HepG2 (cell line): ENCODE results near the gene DRC7. TPM values are rescaled to one million over a fixed set of nuclear protein-coding genes. Genes with fewer than 3 reads are reported as not detected.

Source experiments
- CHD4 ChIP-seq: fragments of 200-600 bp; sonication (generic); IDR thresholded peaks from 2 replicates; pipeline ENCODE4 v1.7.0; 2017; ENCODE audit warnings: mild to moderate bottlenecking, low read length, borderline replicate concordance
- DPF2 ChIP-seq: sonication (generic); formaldehyde crosslinking; IDR thresholded peaks from 2 replicates; pipeline ENCODE4 v1.4.0; 2020; ENCODE audit warnings: mild to moderate bottlenecking, low read depth, missing genetic modification reagents, borderline replicate concordance
- GABPA ChIP-seq, 2 experiments: IDR thresholded peaks; 2 replicates each; pipeline ENCODE4 v1.6.1; 2011 to 2016; ENCODE audit warnings: low read depth in 2 of 2, low read length in 1 of 2, missing biosample characterization in 1 of 2, missing genetic modification characterization in 1 of 2
- MED1 ChIP-seq: sonication (generic); formaldehyde crosslinking; IDR thresholded peaks from 2 replicates; pipeline ENCODE4 v1.4.0; 2020; ENCODE audit warnings: missing genetic modification reagents
- MED8 ChIP-seq: sonication (generic); formaldehyde crosslinking; IDR thresholded peaks from 2 replicates; pipeline ENCODE4 v1.8.1; 2023; ENCODE audit warnings: mild to moderate bottlenecking, missing genetic modification reagents; ENCODE audit not compliant: insufficient replicate concordance
- MIER2 ChIP-seq: IDR thresholded peaks from 2 replicates; pipeline ENCODE4 v1.6.1; 2016; ENCODE audit warnings: missing biosample characterization, missing genetic modification reagents
- MXD4 ChIP-seq: IDR thresholded peaks from 2 replicates; pipeline ENCODE4 v1.6.1; 2016; ENCODE audit warnings: mild to moderate bottlenecking, missing biosample characterization, missing genetic modification reagents
- PAX8 ChIP-seq: sonication (generic); formaldehyde crosslinking; IDR thresholded peaks from 2 replicates; pipeline ENCODE4 v1.8.0; 2022; ENCODE audit warnings: mild to moderate bottlenecking, missing genetic modification reagents, borderline replicate concordance
- PHF8 ChIP-seq: sonication (generic); formaldehyde crosslinking; IDR thresholded peaks from 2 replicates; pipeline ENCODE4 v1.5.0; 2020; ENCODE audit warnings: missing genetic modification reagents
- TSC22D2 ChIP-seq: sonication (generic); formaldehyde crosslinking; IDR thresholded peaks from 2 replicates; pipeline ENCODE4 v1.5.1; 2020; ENCODE audit warnings: missing genetic modification reagents, mild to moderate bottlenecking, borderline replicate concordance
- U2AF1 ChIP-seq: fragments of 200-400 bp; formaldehyde crosslinking; optimal IDR thresholded peaks from 2 replicates; pipeline ENCODE3; 2017; ENCODE audit warnings: mild to moderate bottlenecking, low read depth, low read length
- YEATS2 ChIP-seq: sonication (generic); formaldehyde crosslinking; IDR thresholded peaks from 2 replicates; pipeline ENCODE4 v1.4.0; 2020; ENCODE audit warnings: missing genetic modification reagents, borderline replicate concordance
- ZNF121 ChIP-seq: sonication (generic); formaldehyde crosslinking; IDR thresholded peaks from 2 replicates; pipeline ENCODE4 v1.5.0; 2020; ENCODE audit warnings: mild to moderate bottlenecking, missing genetic modification reagents
- ZNF18 ChIP-seq: sonication (generic); formaldehyde crosslinking; IDR thresholded peaks from 2 replicates; pipeline ENCODE4 v1.8.0; 2022; ENCODE audit warnings: mild to moderate bottlenecking, missing genetic modification reagents; ENCODE audit not compliant: insufficient replicate concordance
- ZNF230 ChIP-seq: sonication (generic); formaldehyde crosslinking; IDR thresholded peaks from 2 replicates; pipeline ENCODE4 v1.4.0; 2020; ENCODE audit warnings: mild to moderate bottlenecking, missing genetic modification reagents
- ZNF235 ChIP-seq: sonication (generic); formaldehyde crosslinking; IDR thresholded peaks from 2 replicates; pipeline ENCODE4 v1.8.1; 2023; ENCODE audit warnings: mild to moderate bottlenecking, missing genetic modification reagents, borderline replicate concordance
- ZNF280D ChIP-seq: sonication (generic); formaldehyde crosslinking; IDR thresholded peaks from 2 replicates; pipeline ENCODE4 v1.5.1; 2020; ENCODE audit warnings: mild to moderate bottlenecking, missing genetic modification reagents
- ZNF616 ChIP-seq: sonication (generic); formaldehyde crosslinking; IDR thresholded peaks from 2 replicates; pipeline ENCODE4 v1.5.0; 2020; ENCODE audit warnings: low read depth, mild to moderate bottlenecking, missing genetic modification reagents
- polyA plus RNA-seq, 8 experiments: library from polyadenylated mRNA; depleted of rRNA in 3 of 8; stranded (reverse) in 7 of 8; unstranded in 1 of 8; fragments of >200 nt; fragmentation: Illumina TruSeq in 4 of 8; extraction: Trizol in 4 of 8; gene quantifications; 2 replicates each; pipeline versions ENCODE4 v1.2.1 to v1.2.3, GENCODE V29; 2011 to 2016; ENCODE audit warnings: low read depth in 4 of 8, missing spikeins in 1 of 8, mixed read lengths in 1 of 8; ENCODE audit not compliant: insufficient read depth in 1 of 8
- total RNA-seq, 5 experiments: library from RNA; depleted of rRNA; stranded (reverse); fragments of >200 nt; fragmentation: Illumina TruSeq; extraction: Trizol; gene quantifications; 2 replicates each; pipeline ENCODE4 v1.2.3, GENCODE V29; 2016; ENCODE audit warnings: low read depth in 1 of 5
- TF ChIP-seq, protein P1 (sequence below): sonication (generic); formaldehyde crosslinking; IDR thresholded peaks from 2 replicates; pipeline ENCODE4 v1.4.0; 2020; ENCODE audit warnings: missing genetic modification reagents, borderline replicate concordance

The DRC7 gene
- total and polyA plus RNA-seq, 2 of the 13 experiments (the other 11 are each of a cell fraction or from before 2014, with no cell fraction given), result 2.7 to 3.4 TPM

- TF ChIP-seq PAX8 (CRISPR knock-in tag) (no peak), PHF8 (CRISPR knock-in tag) (0 out of 2 replicates have a peak, but pooled peaks have one; percentile 5), GABPA (IDR thresholded peaks at IDR 0.05; ENCODE audit: low read depth, low read length) (no peak), GABPA (CRISPR knock-in tag; IDR thresholded peaks at IDR 0.05; ENCODE audit: low read depth) (0 out of 2 replicates have a peak, but pooled peaks have one; percentile 12), CHD4 (no peak), ZNF280D (no peak), ZNF235 (0 out of 2 replicates have a peak, but pooled peaks have one; percentile 45), DPF2 (no peak), U2AF1 (no peak), ZNF18 (CRISPR knock-in tag) (no peak), MED1 (no peak), MED8 (no peak), ZNF616 (CRISPR knock-in tag) (0 out of 2 replicates have a peak, but pooled peaks have one; percentile 13), MXD4 (CRISPR knock-in tag) (no peak), MIER2 (CRISPR knock-in tag) (no peak), YEATS2 (CRISPR knock-in tag) (no peak), TSC22D2 (CRISPR knock-in tag) (no peak), ZNF230 (CRISPR knock-in tag) (no peak), ZNF121 (CRISPR knock-in tag) (no peak)
- TF ChIP-seq, protein P1, sequence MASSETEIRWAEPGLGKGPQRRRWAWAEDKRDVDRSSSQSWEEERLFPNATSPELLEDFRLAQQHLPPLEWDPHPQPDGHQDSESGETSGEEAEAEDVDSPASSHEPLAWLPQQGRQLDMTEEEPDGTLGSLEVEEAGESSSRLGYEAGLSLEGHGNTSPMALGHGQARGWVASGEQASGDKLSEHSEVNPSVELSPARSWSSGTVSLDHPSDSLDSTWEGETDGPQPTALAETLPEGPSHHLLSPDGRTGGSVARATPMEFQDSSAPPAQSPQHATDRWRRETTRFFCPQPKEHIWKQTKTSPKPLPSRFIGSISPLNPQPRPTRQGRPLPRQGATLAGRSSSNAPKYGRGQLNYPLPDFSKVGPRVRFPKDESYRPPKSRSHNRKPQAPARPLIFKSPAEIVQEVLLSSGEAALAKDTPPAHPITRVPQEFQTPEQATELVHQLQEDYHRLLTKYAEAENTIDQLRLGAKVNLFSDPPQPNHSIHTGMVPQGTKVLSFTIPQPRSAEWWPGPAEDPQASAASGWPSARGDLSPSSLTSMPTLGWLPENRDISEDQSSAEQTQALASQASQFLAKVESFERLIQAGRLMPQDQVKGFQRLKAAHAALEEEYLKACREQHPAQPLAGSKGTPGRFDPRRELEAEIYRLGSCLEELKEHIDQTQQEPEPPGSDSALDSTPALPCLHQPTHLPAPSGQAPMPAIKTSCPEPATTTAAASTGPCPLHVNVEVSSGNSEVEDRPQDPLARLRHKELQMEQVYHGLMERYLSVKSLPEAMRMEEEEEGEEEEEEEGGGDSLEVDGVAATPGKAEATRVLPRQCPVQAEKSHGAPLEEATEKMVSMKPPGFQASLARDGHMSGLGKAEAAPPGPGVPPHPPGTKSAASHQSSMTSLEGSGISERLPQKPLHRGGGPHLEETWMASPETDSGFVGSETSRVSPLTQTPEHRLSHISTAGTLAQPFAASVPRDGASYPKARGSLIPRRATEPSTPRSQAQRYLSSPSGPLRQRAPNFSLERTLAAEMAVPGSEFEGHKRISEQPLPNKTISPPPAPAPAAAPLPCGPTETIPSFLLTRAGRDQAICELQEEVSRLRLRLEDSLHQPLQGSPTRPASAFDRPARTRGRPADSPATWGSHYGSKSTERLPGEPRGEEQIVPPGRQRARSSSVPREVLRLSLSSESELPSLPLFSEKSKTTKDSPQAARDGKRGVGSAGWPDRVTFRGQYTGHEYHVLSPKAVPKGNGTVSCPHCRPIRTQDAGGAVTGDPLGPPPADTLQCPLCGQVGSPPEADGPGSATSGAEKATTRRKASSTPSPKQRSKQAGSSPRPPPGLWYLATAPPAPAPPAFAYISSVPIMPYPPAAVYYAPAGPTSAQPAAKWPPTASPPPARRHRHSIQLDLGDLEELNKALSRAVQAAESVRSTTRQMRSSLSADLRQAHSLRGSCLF, result no peak
Observed at GRCh38 chr16:57756424-57757325, 62.1 kb downstream of the DRC7 start (continued).
